Activated CD4-positive, CD25-positive, alpha-beta regulatory T cell treated with anti-CD3 and anti-CD28 coated beads, Interleukin-2, amount 50 U/mL, for 24 hours (primary cell): ENCODE measurements around the gene GPR4.
"Not testable (repeated sequence)": the region's sequence is repeated elsewhere in the genome, so short reads cannot be mapped to it uniquely, and the experiment has no call there.

ENCODE experiments used
- ATAC-seq, 2 donors: fragments of 150-1000 bp; cut with Tn5 transposase; one replicate each; pipeline ENCODE4 v1.10.0; 2021; ENCODE audit warnings: mild to moderate bottlenecking in 1 of 2, moderate library complexity in 1 of 2

Gene GPR4

GRCh38 chr19:45601524-45602374 is at the start of gene GPR4:
TSS of gene GPR4 (minus strand) at chr19:45602212. CDS start at chr19:45591866, 10,346 bp downstream.
- ATAC-seq = no peak

- ATAC-seq = no peak
Observed at GRCh38 chr19:45650722-45651121, 48.7 kb upstream of the GPR4 start.

GRCh38 chr19:45646345-45646698 is 44.3 kb upstream of the GPR4 start:
- ATAC-seq = no peak

GRCh38 chr19:45645631-45646344 is 43.8 kb upstream of the GPR4 start:
- peak; percentile 14 to 24 for ATAC-seq

GRCh38 chr19:45645068-45645630 is 43.1 kb upstream of the GPR4 start:
- ATAC-seq = no peak

- no peak for ATAC-seq
Observed at GRCh38 chr19:45643927-45644771, 42.1 kb upstream of the GPR4 start.

- peak; percentile 63 to 65 for ATAC-seq
Observed at GRCh38 chr19:45643024-45643926, 41.3 kb upstream of the GPR4 start.

- ATAC-seq = peak; percentile 29 to 33
Observed at GRCh38 chr19:45641274-45642105, 39.5 kb upstream of the GPR4 start.

- no peak for ATAC-seq
Observed at GRCh38 chr19:45640849-45641273, 38.8 kb upstream of the GPR4 start.

- no peak for ATAC-seq
Observed at GRCh38 chr19:45638930-45639729, 37.1 kb upstream of the GPR4 start, which contains the start of gene EML2. TSS of gene EML2 (minus strand) at chr19:45639397. CDS start at chr19:45639376, 21 bp downstream.

GRCh38 chr19:45637890-45638667 is 36.1 kb upstream of the GPR4 start:
- no peak for ATAC-seq

- no peak for ATAC-seq
Observed at GRCh38 chr19:45636902-45637301, 34.9 kb upstream of the GPR4 start.

GRCh38 chr19:45636275-45636674 is 34.3 kb upstream of the GPR4 start:
- no peak for ATAC-seq

GRCh38 chr19:45632468-45633196 is 30.6 kb upstream of the GPR4 start:
- ATAC-seq = peak in 1 of 2 donors; percentile 28

- peak; percentile 96 to 98 for ATAC-seq
Observed at GRCh38 chr19:45630463-45630862, 28.5 kb upstream of the GPR4 start.

- ATAC-seq = no peak
Observed at GRCh38 chr19:45629704-45630103, 27.7 kb upstream of the GPR4 start.

GRCh38 chr19:45628219-45628618 is 26.2 kb upstream of the GPR4 start:
- ATAC-seq = not testable (repeated sequence)

GRCh38 chr19:45623984-45624383 is 22.0 kb upstream of the GPR4 start:
- ATAC-seq = no peak
